Measurements from ENCODE around the gene FAAP20.

Gene FAAP20

DNA sequence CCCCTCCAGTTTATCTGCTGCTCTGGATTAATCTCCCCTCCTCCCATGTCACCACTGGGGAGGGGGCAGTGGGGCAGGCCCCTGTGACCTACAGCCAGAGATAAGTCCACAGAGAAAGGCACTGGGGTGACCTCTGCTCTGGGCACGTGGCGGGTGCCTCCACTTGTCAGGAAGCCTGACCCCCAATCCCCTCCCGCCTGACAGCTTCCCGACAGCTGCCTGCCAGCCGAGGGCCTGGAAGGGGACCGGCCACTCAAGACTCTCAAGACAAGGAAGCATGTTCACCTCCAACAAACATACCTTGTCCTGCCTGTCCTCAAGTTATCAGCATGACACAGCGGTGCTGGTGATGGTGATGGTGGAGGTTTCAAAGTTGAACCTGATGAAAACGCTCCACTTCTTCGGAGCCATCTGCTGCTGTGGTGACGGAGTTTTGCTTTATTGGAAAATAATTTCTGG, 3.2 kb upstream of the FAAP20 start:
- no peak for DNase-seq

DNA sequence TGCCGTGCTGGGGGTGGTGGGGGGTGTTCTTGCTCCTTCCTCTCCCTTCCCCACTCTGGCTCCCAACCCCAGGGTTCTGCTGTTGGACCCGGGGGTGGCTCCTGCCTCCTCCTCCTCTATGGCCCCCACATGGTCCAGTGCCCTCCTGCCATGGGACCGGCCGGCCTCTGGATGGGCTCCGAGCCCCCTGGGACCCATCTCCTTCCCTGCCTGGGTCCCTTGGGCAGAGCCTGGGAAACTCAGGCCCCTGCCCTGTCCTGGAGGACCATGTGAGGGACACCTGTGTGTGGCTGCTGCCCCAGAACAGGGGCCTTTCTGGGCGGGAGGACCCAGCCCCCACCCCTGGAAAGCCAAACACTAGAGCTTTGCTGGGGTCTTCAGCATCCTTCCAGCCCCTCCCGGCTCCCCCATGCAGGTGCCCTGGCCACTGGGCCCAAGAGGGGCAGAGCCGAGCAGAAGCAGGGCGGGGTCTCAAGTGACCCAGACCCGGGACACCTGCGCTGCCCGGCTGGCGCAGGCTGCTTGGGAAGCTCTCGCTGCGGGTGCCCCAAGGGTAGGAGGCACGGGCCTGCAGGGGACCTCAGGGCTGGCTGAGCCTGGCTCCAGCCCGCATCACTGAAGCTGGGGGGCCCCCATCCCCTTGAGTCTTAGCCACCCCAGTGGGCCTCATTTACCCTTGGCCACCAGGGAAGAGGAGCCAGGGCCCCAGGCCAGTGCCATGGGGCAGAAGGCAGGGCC, 2.5 kb upstream of the FAAP20 start:
- DNase-seq: no peak

DNA sequence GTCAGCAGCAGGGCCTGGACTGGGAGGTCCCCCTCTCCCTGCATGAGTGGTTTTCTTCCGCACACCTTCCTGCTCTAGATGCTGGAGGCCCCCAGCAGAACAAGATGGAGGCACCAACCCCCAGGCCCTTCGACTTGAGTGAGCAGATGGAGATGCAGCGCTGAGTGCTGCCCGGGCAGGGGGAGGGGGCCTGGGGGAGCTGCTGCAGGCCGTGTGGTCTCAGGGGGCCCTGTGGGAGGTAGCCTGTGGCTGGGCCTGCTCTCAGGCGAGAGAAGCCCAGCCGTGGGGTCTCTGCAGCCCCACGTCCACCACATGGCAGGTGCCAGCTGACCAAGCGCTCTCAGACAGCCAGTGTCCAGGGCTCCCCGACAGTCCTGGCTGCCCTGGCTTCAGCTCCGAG, 1.2 kb upstream of the FAAP20 start:
- DNase-seq: no peak

DNA sequence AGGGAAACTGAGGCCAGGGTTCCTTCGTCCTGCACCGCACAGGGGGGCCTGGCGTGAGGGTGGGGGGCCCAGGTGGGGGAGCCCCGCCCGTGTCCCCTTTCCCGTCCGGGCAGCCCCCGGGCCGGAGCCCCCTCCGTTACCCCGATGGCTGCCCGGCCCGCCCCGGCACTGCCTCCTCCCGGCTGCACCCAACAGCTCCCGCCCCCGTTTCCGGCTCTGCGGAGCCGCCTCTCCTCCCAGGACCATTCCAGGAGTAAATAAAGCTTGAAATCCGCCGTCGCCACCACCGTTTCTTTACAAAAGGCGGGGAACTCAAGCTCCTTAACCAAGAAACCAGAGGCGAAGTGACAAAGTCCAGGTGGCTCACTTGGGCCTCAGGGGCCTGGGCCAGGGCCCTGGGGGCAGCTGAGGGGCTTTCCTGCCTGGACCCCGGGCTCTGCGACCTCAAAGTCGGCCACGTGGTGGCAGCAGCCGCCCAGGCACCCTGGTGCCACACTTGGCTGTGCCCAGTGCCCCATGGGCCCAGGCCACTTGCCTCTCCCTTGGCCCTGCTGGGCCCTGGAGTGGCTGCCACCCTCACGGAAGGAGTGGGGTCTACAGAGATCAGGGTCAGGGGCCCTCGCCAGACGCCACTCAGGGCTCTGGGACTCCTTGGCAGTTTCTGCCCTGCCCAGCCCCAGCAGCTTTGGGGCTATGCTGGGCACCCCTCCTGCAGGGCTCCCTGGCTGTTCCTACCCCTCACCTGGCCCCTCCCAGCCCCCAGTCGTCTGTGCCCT, 514 bp upstream of the FAAP20 start:
- DNase-seq: peak in 54 of 56 donors; percentile 37 to 93 (median 81)

DNA sequence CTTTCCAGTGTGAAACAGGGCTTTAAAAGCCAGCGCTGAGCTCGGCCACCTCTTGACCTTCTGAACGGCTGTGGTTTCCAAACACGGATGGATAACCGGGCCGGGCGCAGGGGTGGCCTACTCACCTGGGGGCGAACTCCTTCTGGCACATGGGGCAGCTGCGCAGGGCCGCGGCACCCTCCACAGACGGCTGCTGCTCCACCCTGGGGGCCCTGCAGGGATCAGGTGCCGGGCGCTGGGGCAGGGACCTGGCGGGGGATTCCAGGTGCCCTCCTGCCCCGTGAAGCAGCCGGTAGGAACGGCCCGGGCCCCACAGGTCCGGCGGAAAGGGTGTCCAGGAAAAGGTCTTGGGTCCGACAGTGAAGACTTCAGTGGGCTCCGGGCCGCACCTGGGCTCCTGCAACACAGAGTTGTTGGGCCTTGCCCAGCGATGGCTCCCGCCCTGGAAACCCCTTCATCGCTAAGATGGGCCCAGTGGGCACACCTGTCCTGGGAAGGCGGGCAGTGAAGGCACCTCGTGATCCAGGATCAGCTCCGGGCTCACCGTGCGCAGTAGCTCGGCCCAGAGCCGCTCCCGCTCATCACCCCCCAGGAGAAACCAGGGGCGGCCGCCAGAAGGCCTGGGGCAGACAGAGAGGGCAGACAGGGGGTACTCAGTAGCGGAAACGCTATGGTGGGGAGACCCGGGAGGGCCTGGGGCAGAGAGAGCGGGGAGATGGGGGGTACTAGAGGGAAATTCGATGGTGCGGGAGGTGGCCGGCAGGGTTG, 874 bp downstream of the FAAP20 start:
- DNase-seq: no peak

DNA sequence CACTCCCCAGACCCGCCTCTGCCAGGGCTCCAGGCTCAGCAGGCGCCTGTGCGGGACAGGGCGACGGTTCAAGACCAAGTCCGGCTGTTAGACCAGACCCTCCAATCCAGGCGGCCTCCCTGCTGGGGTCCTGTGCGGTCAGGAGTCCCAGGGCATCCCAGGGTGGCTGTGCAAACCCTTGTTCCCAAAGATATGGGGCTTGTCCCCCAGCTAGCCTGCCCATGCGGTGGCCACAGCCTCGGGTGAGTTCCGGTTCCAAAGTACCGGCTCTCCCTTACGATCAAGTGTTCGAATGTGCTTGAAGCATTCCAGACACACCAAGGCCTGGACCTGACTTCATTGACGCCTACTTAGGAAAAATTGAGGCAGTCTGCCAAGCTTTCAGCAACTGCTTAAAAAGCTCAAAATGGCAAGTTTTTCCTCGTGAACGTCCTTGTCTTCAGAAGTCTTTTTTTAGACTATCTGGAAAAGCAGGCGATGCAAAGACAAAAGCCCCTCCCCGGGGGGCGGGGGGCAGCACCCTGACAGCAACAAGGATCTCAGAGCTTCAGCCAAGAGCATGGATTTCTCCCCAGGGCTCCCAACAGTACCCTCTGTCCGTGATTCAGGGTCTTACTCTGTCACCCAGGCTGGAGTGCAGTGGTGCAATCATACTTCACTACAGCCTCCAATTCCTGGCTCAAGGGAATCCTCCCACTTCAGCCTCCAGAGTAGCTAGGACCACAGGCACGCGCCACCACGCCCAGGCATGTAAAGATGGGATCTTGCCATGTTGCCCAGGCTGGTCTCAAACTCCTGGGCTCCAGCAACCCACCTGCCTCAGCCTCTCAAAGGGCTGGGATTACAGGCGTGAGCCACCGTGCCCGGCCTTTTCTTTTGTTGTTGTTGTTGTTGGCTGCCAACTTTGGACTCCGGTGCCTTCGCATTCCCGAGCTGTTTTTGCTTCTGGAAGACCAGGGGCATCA, 2.3 kb downstream of the FAAP20 start:
- peak in 14 of 56 donors; percentile 10 to 40 (median 30) for DNase-seq

DNA sequence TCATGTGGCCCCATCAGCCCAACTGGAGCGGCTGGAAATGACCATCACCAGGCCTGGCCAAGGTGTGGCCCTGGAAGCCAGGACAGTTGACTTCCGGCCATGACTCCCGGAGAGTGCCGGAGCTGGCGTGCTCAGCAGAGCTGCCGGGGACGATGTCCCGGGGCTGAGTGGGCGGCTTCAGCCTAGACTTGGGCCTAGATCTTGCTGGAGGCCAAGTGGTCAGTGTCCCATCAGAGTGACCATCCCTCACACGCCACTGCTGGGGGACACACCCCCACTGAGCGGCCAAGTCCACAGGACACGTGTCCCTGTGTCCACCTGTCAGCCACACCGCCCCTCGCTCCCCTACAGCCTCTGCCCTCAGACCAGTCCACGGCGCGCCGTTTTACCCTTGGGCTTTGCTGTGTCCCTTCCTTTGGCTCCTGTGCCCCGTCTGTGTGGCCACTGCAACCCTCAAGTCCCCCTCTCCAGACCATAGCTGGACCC, 4.0 kb downstream of the FAAP20 start:
- peak in 1 of 56 donors; percentile 17 for DNase-seq

DNA sequence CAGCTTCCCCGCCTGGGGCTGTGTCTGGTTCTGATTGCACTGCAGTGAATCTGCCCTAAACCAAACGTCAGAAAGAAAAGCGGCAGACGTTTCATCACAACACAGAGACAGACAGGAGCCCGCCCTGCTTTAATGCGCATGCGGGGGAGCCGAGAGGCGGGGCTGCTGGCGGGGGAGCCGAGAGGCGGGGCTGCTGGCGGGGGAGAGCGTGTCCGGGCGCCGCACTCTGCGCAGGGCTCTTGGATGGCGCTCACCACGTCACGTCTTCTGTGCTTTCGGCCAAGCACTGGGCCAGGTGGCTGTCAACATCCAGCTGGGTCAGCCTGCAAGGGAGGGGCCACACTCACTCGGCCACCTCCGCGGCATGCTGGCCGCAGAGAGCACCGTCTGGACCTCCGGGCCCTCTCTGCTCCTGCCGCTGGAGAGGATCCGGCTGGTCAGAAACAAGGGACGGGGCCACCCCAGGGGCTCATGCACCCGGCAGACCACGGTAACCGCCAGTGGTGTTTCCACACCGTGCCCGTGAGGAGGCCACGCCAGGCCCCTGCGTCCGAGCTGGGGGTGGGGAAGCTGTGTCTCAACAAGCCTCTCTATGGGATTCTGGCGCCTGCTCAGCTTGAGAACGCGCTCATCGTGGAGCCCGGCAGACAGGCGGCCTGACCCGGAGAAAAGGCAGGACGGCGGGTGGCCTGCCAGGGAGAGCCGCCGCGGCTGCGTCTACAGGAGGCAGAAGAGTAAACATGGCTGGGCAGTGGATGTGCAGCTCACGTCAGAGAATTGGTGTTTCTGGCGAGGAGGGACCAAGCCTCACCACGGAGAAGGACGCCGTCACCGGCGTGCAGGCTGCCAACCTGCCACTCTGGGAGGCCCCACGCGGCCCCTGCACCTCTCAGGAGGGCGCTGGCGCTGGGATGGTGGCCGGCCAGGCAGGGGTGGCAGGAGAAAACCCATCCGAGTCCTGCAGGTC, 4.8 kb downstream of the FAAP20 start:
- peak; percentile 41 to 96 (median 88) for DNase-seq

DNA sequence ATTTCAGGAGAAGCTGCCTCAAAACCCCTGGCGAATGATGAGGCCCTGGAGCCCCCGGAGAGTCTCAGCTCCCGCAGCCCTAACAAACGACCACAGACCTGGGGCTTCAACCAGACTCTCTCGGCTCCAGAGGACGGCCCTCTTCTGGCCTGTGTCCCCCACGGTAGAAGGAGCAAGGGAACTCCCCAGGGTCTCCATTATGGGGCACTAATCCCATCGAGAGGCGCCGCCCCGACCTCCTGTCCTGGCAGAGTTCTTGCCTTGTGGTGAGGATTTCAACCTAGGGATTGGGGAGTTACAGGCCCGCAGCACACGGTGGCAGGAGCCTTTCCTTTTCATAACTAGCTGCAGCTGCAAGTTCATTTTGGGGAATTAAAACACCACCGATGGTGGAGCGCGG, 6.2 kb downstream of the FAAP20 start:
- DNase-seq: no peak

DNA sequence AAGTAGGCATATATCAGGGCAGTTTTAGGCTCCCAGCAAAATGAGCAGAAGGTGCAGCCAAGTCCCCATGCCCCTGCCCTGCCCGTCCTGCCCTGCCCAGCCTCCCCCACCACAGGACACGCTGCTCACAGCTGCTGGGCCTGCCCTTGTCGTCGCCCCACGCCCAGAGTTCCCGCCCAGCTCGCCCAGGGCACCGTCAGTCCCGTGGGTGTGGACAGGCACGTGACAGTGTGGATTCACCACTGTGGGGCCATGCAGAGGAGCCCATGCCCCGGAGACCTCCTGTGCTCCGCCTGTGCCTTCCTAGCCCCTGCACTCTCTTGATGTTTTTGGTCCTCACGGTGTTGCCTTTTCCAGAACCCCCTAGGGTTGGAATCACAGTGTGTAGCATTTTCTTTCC, 7.0 kb downstream of the FAAP20 start:
- DNase-seq: no peak

DNA sequence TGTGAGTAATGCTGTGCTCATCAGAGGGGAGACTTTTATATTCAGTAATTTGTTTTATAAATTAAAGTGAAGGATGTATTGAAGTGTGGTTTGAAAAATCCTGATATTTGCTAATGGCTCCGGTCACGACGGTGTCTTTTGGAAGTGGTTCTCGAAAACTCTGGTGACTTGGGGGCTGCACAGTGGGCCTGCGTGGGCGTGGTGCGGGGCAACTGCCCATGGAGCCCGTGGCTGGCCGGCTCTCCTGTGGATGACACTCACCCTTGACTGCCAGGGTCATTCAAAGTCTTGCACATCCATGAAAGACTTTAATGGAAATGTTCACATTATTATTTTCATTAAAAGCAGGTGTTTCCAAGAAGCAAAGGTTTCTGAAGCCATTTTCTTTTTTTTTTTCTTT, 7.7 kb downstream of the FAAP20 start:
- no peak for DNase-seq

DNA sequence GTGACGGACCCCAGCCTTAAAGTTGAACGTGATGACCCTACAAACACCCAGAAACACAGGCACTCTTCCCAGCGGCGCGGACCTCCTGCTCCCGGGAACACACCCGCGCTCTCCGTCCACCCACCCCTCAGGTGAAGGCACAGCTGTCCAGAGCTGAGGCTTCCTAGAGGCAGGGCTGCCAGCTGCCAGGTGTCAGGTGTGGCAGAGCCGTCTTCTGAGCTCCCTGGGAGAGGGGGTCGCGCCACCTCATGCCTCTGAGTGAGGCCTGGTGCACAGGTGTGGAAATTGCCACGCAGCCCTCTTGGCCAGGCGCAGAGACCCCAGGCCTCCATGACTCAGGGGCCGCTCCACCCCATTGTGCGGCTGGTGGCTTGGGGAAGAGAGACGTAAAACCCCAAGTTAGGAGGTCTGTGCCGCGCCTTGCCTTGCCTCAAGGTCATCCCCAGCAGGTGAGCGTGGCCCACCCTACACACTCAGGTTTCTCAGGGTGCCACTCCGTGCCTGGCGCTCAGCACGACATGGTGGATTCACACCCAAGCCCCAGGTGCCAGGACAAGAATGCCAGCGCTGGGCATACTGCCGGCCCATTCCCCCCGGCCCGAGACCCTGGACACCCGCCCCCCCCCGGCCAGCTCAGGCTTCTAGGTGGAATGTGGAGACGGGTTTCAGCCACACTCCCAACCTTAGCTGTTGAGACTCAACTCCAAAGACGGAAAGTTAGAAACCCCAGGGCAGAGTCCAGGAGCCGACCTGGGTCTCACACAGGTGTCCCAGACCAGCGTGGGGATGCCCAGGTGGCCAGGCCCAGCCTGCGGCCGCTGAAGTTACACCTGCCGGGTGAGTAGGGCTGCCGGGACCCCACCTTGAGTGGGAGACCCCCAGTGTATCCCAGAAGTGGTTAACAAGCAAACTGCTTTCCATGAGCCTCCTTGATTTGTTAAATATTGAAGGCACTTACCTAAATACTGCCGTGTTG, 8.4 kb downstream of the FAAP20 start:
- DNase-seq: no peak

DNA sequence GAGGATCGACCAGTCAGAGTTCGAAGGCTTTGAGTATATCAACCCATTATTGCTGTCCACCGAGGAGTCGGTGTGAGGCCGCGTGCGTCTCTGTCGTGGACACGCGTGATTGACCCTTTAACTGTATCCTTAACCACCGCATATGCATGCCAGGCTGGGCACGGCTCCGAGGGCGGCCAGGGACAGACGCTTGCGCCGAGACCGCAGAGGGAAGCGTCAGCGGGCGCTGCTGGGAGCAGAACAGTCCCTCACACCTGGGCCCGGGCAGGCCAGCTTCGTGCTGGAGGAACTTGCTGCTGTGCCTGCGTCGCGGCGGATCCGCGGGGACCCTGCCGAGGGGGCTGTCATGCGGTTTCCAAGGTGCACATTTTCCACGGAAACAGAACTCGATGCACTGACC, 9.6 kb downstream of the FAAP20 start:
- DNase-seq: no peak

DNA sequence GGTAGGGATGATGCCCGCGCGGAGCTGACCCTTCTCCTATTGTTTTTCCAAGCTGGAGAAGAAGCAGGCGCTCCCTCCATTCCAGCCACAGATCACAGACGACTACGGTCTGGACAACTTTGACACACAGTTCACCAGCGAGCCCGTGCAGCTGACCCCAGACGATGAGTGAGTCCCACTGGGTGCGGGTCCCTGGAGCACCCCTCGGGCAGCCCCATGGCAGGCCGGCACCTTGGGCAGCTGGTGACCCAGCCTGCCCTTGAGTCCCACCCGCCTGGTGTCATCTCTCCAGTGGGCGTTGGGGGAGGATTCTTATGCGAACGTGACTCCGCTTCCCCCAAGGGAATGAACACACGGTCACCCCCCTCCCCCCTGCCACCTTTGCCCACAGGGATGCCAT, 10.0 kb downstream of the FAAP20 start:
- no peak for DNase-seq

DNA sequence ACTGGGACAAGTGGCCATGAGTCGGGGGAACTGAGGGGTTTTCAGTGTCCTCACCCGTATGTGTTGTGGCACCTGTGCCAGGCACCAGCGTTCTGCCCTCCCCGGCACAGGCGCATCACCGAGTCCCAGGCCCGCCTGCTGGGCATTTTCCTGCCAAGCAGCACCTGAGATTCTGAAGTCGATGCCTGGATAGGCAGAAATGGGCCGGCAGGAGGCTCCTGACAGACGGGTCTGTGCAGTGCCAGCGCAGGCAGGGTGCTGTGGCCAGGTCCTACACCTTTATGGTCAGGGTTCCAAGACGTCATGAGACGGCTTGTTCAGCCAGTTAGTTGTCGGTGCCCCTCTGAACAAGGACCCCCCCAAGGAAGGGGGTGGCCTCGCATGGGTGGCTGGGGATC, 10.6 kb downstream of the FAAP20 start:
- DNase-seq: no peak

DNA sequence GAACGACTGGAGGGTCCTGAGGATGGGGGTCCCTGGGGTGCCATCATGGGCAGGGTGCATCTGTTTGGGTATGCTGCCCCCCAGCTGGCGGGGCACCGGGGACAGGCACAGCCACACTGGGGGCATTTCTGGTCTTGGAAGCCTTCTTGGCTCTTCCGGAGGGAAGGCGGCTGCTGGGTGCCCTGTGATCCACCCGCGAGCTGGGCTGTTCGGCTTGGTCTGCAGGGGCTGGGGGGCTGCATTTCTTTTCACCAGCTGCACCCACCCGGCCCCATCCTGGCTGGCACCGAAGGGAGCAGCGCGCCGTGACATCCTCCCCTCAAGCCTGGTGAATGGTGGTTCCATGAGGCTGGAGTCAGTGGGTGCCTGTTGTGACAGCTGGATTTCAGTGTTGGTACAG, 12.2 kb downstream of the FAAP20 start:
- no peak for DNase-seq

DNA sequence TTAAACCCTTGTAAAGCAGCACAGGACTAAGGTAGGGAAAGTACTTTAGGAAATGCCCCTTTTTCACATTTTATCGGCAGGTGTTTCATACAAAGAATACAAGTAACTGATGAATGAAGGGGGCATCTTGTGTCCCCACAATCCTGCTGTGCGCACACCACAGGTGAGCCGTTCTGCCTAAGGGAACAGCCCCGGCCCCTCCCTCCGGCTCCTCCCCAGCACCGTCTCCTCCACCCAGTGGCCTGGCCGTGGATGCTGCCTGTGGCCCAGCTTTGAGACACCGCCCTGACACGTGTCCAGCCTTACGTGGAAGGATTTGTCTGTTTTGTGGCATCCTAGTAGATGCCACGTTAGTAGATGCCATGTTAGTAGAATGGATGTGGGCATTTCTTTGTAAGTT, 12.8 kb downstream of the FAAP20 start:
- no peak for DNase-seq

DNA sequence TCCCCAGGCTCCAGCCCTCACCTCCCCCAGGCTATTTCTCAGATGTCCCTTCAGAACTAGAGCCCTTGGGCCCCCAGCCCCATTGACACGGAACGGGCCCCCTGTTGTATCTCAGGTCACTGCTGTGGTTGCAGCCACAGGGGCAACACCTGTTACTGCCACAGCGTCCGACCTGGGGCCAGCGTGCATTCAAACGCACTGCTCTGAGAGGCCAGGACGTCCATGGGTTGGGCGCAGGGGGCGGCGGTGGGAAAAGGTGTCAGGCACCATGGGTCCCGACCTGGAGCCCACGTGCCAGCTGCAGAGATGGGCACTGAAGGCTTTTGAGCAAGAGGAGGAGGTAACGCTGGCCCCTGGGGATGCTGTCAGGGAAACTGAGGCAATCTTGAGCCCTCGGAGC, 13.3 kb downstream of the FAAP20 start:
- DNase-seq: no peak
